HEK293T (cell line): ENCODE measurements around the gene RASA3.

Experiments used
- FOXA1 ChIP-seq: fragments of 450-650 bp; IDR thresholded peaks from 2 replicates; pipeline ENCODE4 v1.6.1; 2016; ENCODE audit warnings: mild to moderate bottlenecking
- FOXM1 ChIP-seq: fragments of 450-650 bp; IDR thresholded peaks from 2 replicates; pipeline ENCODE4 v1.6.1; 2017; ENCODE audit warnings: mild to moderate bottlenecking, borderline replicate concordance
- HDGF ChIP-seq: fragments of 450-650 bp; IDR thresholded peaks from 2 replicates; pipeline ENCODE4 v1.6.1; 2017; ENCODE audit warnings: antibody characterized with exemption, borderline replicate concordance
- LEF1 ChIP-seq: fragments of 450-650 bp; IDR thresholded peaks from 2 replicates; pipeline ENCODE4 v1.6.1; 2017; ENCODE audit warnings: mild to moderate bottlenecking, borderline replicate concordance
- SP1 ChIP-seq: fragments of 450-650 bp; IDR thresholded peaks from 2 replicates; pipeline ENCODE4 v1.6.1; 2017

DNA sequence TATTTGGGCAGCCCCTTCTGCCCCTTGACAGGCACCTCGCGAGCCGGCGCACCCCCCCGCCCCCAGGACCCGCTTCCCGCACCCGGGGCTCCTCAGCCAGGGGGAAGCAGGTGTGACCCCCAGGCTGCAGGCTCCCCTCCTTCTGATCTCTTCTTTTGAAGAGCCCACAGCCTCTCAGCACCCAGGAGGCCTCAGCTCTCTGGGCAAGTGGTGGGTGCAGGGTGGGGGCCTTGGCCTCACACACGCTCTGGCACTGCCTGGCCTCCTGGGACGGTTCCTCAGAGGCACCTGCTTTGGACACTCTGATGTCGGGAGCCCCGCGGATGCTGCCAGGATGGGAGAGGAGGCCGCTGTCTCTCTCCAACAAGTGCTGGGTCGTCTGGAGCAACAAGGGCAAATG lies 157.0 kb downstream of the RASA3 start:
- TF ChIP-seq LEF1 (no peak), FOXA1 (no peak), FOXM1 (no peak), SP1 (no peak), HDGF (no peak)
